GM12878 (cell line): Measurements from ENCODE around the gene ETS1. TPM values are rescaled to one million over a fixed set of nuclear protein-coding genes. Genes with fewer than 3 reads are reported as not detected.

ENCODE experiments used
- ATF7 ChIP-seq: fragments of 450-650 bp; IDR thresholded peaks from 2 replicates; pipeline ENCODE4 v1.6.1; 2016; ENCODE audit warnings: low read depth, mild to moderate bottlenecking
- CREB1 ChIP-seq: IDR thresholded peaks from 2 replicates; pipeline ENCODE4 v1.6.1; 2012; ENCODE audit warnings: low read depth, mild to moderate bottlenecking, inconsistent platforms
- CREM ChIP-seq: IDR thresholded peaks from 2 replicates; pipeline ENCODE4 v1.6.1; 2014; ENCODE audit warnings: antibody characterized with exemption, low read depth
- EP300 ChIP-seq, 2 experiments: fragments of 150-350 bp in 1 of 2; IDR thresholded peaks; 2 replicates each; pipeline ENCODE4 v1.6.1; 2011 to 2012; ENCODE audit warnings: low read depth in 2 of 2, low read length in 2 of 2, borderline replicate concordance in 1 of 2, improper control_type of control experiment in 1 of 2, inconsistent platforms in 1 of 2; ENCODE audit not compliant: control insufficient read depth in 1 of 2
- IKZF1 ChIP-seq: fragments of 450-650 bp; conservative IDR thresholded peaks from 2 replicates; pipeline ENCODE4 v1.6.1; 2017; ENCODE audit warnings: antibody characterized with exemption, mild to moderate bottlenecking
- MEF2B ChIP-seq: fragments of 450-650 bp; IDR thresholded peaks from 2 replicates; pipeline ENCODE4 v1.6.1; 2018; ENCODE audit warnings: mild to moderate bottlenecking, moderate library complexity; ENCODE audit not compliant: partially characterized antibody, poor library complexity, severe bottlenecking
- MYB ChIP-seq: fragments of 150-350 bp; IDR thresholded peaks from 2 replicates; pipeline ENCODE4 v1.6.1; 2014; ENCODE audit warnings: mild to moderate bottlenecking, low read depth, low read length, borderline replicate concordance
- NFIC ChIP-seq: IDR thresholded peaks from 2 replicates; pipeline ENCODE4 v1.6.1; 2012; ENCODE audit warnings: low read depth, mild to moderate bottlenecking, inconsistent platforms, low read length, moderate library complexity
- PML ChIP-seq: IDR thresholded peaks from 2 replicates; pipeline ENCODE4 v1.6.1; 2012; ENCODE audit warnings: low read length, inconsistent platforms
- POLR2AphosphoS2 ChIP-seq: IDR thresholded peaks from 2 replicates; pipeline ENCODE4 v1.6.1; 2011; ENCODE audit warnings: low read depth, mild to moderate bottlenecking, low read length, improper control_type of control experiment, moderate library complexity
- POLR2AphosphoS5 ChIP-seq: IDR thresholded peaks from 2 replicates; pipeline ENCODE4 v1.6.1; 2011; ENCODE audit warnings: mild to moderate bottlenecking, low read length, inconsistent platforms
- SIN3A ChIP-seq: IDR thresholded peaks from 2 replicates; pipeline ENCODE4 v1.6.1; 2012; ENCODE audit warnings: low read depth, low read length, improper control_type of control experiment
- SMAD1 ChIP-seq: fragments of 450-650 bp; IDR thresholded peaks from 2 replicates; pipeline ENCODE4 v1.6.1; 2018; ENCODE audit warnings: mild to moderate bottlenecking, low read depth; ENCODE audit not compliant: partially characterized antibody
- SMARCA5 ChIP-seq: fragments of 450-650 bp; IDR thresholded peaks from 2 replicates; pipeline ENCODE4 v1.6.1; 2017; ENCODE audit warnings: mild to moderate bottlenecking
- SPI1 ChIP-seq: IDR thresholded peaks from 2 replicates; pipeline ENCODE4 v1.6.1; 2011; ENCODE audit warnings: low read depth, mild to moderate bottlenecking, low read length, moderate library complexity, borderline replicate concordance; ENCODE audit not compliant: insufficient read depth
- SUZ12 ChIP-seq: fragments of 200-600 bp; sonication (generic); IDR thresholded peaks from one replicate; pipeline ENCODE4 v1.6.1; 2018; ENCODE audit warnings: antibody characterized with exemption, mild to moderate bottlenecking; ENCODE audit not compliant: unreplicated experiment
- TAF1 ChIP-seq: IDR thresholded peaks from 2 replicates; pipeline ENCODE4 v1.6.1; 2011; ENCODE audit warnings: mild to moderate bottlenecking, low read depth, low read length, borderline replicate concordance
- TBL1XR1 ChIP-seq: IDR thresholded peaks from 2 replicates; pipeline ENCODE4 v1.6.1; 2012; ENCODE audit warnings: low read depth, low read length, improper control_type of control experiment
- TCF3 ChIP-seq: IDR thresholded peaks from 2 replicates; pipeline ENCODE4 v1.6.1; 2012; ENCODE audit warnings: low read depth, mild to moderate bottlenecking, low read length, borderline replicate concordance; ENCODE audit not compliant: insufficient read depth
- ZNF622 ChIP-seq: fragments of 450-650 bp; IDR thresholded peaks from 2 replicates; pipeline ENCODE4 v1.6.1; 2017; ENCODE audit warnings: mild to moderate bottlenecking, inconsistent platforms
- polyA plus RNA-seq, 11 experiments: library from polyadenylated mRNA; depleted of rRNA in 4 of 11; unstranded in 6 of 11; stranded (reverse) in 5 of 11; fragments of >200 nt; fragmentation: Nextera tagmentation in 4 of 11; fragmentation: Illumina TruSeq in 1 of 11; extraction: Ambion mirVana in 4 of 11; extraction: Trizol in 1 of 11; gene quantifications; 1 replicate in 1 of 11; 2 replicates in 10 of 11; pipeline versions ENCODE4 v1.2.1 to v1.2.3, GENCODE V29; 2011 to 2016; ENCODE audit warnings: inconsistent platforms in 2 of 11, missing spikeins in 2 of 11, low read depth in 1 of 11
- total RNA-seq, 4 experiments: library from RNA; depleted of rRNA in 3 of 4; stranded (reverse); fragments of >200 nt in 3 of 4; fragmentation: Illumina TruSeq in 1 of 4; extraction: Trizol in 1 of 4; gene quantifications; 2 replicates each; pipeline versions ENCODE4 v1.2.1 to v1.2.3, GENCODE V29; 2013 to 2021
- TF ChIP-seq, protein P1 (sequence below): fragments of 450-650 bp; IDR thresholded peaks from 2 replicates; pipeline ENCODE4 v1.6.1; 2017; ENCODE audit warnings: mild to moderate bottlenecking, low read depth, inconsistent platforms; ENCODE audit not compliant: poor library complexity, severe bottlenecking
- TF ChIP-seq, protein P2 (sequence below): fragments of 450-650 bp; IDR thresholded peaks from 2 replicates; pipeline ENCODE4 v1.6.1; 2016; ENCODE audit warnings: mild to moderate bottlenecking, moderate library complexity, borderline replicate concordance

Gene ETS1
- total and polyA plus RNA-seq, 10 of the 15 experiments (the other 5 are each of a cell fraction or from before 2014, with no cell fraction given), result 12.5 to 112 (median 55.5) TPM

GRCh38 chr11:128472128-128473089 lies 114.9 kb downstream of the ETS1 start (continued):
- TF ChIP-seq SMARCA5, result peak; percentile 52
- TF ChIP-seq, protein P1, sequence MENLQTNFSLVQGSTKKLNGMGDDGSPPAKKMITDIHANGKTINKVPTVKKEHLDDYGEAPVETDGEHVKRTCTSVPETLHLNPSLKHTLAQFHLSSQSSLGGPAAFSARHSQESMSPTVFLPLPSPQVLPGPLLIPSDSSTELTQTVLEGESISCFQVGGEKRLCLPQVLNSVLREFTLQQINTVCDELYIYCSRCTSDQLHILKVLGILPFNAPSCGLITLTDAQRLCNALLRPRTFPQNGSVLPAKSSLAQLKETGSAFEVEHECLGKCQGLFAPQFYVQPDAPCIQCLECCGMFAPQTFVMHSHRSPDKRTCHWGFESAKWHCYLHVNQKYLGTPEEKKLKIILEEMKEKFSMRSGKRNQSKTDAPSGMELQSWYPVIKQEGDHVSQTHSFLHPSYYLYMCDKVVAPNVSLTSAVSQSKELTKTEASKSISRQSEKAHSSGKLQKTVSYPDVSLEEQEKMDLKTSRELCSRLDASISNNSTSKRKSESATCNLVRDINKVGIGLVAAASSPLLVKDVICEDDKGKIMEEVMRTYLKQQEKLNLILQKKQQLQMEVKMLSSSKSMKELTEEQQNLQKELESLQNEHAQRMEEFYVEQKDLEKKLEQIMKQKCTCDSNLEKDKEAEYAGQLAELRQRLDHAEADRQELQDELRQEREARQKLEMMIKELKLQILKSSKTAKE, result peak; percentile 88
- no peak for TF ChIP-seq ZNF622
- TF ChIP-seq, protein P2, sequence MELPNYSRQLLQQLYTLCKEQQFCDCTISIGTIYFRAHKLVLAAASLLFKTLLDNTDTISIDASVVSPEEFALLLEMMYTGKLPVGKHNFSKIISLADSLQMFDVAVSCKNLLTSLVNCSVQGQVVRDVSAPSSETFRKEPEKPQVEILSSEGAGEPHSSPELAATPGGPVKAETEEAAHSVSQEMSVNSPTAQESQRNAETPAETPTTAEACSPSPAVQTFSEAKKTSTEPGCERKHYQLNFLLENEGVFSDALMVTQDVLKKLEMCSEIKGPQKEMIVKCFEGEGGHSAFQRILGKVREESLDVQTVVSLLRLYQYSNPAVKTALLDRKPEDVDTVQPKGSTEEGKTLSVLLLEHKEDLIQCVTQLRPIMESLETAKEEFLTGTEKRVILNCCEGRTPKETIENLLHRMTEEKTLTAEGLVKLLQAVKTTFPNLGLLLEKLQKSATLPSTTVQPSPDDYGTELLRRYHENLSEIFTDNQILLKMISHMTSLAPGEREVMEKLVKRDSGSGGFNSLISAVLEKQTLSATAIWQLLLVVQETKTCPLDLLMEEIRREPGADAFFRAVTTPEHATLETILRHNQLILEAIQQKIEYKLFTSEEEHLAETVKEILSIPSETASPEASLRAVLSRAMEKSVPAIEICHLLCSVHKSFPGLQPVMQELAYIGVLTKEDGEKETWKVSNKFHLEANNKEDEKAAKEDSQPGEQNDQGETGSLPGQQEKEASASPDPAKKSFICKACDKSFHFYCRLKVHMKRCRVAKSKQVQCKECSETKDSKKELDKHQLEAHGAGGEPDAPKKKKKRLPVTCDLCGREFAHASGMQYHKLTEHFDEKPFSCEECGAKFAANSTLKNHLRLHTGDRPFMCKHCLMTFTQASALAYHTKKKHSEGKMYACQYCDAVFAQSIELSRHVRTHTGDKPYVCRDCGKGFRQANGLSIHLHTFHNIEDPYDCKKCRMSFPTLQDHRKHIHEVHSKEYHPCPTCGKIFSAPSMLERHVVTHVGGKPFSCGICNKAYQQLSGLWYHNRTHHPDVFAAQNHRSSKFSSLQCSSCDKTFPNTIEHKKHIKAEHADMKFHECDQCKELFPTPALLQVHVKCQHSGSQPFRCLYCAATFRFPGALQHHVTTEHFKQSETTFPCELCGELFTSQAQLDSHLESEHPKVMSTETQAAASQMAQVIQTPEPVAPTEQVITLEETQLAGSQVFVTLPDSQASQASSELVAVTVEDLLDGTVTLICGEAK, result peak; percentile 74
- TF ChIP-seq POLR2AphosphoS2, result no peak
- TF ChIP-seq TBL1XR1, result peak; percentile 82
- TF ChIP-seq NFIC, result peak; percentile 97
- no peak for TF ChIP-seq SUZ12
- no peak for TF ChIP-seq SIN3A
- no peak for TF ChIP-seq MYB
- TF ChIP-seq EP300 (IDR thresholded peaks at IDR 0.05; ENCODE audit: borderline replicate concordance in 1 of 2, control insufficient read depth in 1 of 2, low read depth in 2 of 2, low read length in 2 of 2), result peak; percentile 76 to 78; a peak in 3 of 4 replicates
- TF ChIP-seq SPI1, result no peak
- peak; percentile 81 for TF ChIP-seq ATF7
- TF ChIP-seq PML, result peak; percentile 92
- peak; percentile 75; the same call in 1 of the 2 replicates for TF ChIP-seq TCF3
- no peak for TF ChIP-seq MEF2B
- TF ChIP-seq CREB1, result peak; percentile 54
- no peak for TF ChIP-seq SMAD1
- peak; percentile 95 for TF ChIP-seq IKZF1
- no peak for TF ChIP-seq TAF1
- peak; percentile 92 for TF ChIP-seq CREM
- peak; percentile 88 for TF ChIP-seq POLR2AphosphoS5
